GM12892 (cell line): Measurements from ENCODE around the gene VMAC. TPM values are rescaled to one million over a fixed set of nuclear protein-coding genes. Genes with fewer than 3 reads are reported as not detected.
A peak's percentile ranks its signal among the peaks of the same experiment; 100 is the strongest.
"Not testable (repeated sequence)": the region's sequence is repeated elsewhere in the genome, so short reads cannot be mapped to it uniquely, and the experiment has no call there.

Experiments used
- DNase-seq: peaks from one replicate; pipeline ENCODE4 v3.0.0; 2011; ENCODE audit not compliant: insufficient read length
- FAIRE-seq: peaks from 2 replicates; lab custom pipeline; 2011; peaks lifted over from hg19 to GRCh38; lab: Jason Lieb, UNC
- POLR2A ChIP-seq: IDR thresholded peaks from 2 replicates; pipeline ENCODE4 v1.6.1; 2011; ENCODE audit warnings: low read depth, low read length, control low read depth
- POLR2AphosphoS5 ChIP-seq: IDR thresholded peaks from 2 replicates; pipeline ENCODE4 v1.6.1; 2011; ENCODE audit warnings: low read depth, low read length, control low read depth
- TAF1 ChIP-seq: IDR thresholded peaks from 2 replicates; pipeline ENCODE4 v1.6.1; 2011; ENCODE audit warnings: low read depth, mild to moderate bottlenecking, control low read depth, low read length, borderline replicate concordance
- polyA plus RNA-seq: library from polyadenylated mRNA; unstranded; fragments of >200 nt; gene quantifications from one replicate; pipeline ENCODE4 v1.2.1, GENCODE V29; 2012; ENCODE audit warnings: missing spikeins, inconsistent platforms; ENCODE audit not compliant: missing spikeins

The VMAC gene, protein sequence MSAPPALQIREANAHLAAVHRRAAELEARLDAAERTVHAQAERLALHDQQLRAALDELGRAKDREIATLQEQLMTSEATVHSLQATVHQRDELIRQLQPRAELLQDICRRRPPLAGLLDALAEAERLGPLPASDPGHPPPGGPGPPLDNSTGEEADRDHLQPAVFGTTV
- polyA plus RNA-seq = 1.9 TPM

DNA sequence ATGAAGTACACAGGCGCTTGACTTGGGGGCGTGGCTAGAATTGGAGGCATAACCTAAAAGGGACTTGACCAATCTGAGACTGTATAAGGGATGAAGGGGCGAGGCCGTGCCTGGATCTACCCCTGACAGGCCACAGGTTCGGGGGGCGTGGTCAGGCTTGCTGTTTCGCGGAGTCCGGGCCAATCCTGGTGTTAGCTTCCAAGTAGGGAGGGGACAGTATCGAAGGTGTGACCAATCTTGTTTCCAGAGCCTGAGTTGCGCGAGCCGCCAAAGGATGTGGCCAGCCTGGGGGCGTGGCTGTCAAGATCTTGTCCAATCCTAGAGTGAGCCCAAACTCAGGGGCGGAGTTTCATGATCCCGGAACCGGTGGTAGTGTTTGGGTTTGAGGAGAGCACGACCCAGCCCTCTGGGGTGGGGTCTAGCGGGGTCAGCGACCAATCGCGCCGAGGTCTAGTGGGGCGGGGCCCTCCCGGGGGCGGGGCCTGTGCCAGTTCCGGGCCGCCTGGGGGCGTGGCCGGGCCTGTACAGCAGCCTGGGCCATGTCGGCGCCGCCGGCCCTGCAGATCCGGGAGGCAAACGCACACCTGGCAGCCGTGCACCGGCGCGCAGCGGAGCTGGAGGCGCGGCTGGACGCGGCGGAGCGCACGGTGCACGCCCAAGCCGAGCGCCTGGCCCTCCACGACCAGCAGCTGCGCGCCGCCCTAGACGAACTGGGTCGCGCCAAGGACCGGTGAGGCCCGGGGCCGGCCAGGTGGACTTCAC, at the start of gene VMAC:
Gene VMAC (plus strand): TSS at position 521 of the 762 bp plus-strand sequence. CDS start 19 bp downstream, at position 540.
- DNase-seq (peak; percentile 96), FAIRE-seq (no peak)
- peak; percentile 72; the same call in 1 of the 2 replicates for TF ChIP-seq POLR2A
- peak; percentile 59 for TF ChIP-seq TAF1
- 0 out of 2 replicates have a peak, but pooled peaks have one; percentile 37 for TF ChIP-seq POLR2AphosphoS5

DNA sequence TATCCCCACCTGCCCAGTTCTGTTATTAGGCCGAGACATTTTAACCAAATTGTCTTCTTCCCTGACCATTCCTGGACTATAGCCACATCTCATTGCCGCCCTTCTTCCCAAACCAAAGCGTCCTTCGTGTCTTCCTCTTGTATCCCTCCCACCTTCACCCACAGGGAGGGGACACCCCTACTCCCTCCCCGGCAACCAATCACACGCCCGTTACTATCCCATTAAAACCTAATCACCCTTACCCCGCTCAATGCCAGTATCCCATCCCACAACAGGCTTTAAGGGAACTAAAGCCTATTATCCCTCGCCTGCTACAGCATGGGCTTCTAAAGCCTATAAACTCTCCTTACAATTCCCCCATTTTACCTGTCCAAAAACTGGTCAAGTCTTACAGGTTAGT, 49.5 kb upstream of the VMAC start:
- not testable (repeated sequence) for DNase-seq, FAIRE-seq

DNA sequence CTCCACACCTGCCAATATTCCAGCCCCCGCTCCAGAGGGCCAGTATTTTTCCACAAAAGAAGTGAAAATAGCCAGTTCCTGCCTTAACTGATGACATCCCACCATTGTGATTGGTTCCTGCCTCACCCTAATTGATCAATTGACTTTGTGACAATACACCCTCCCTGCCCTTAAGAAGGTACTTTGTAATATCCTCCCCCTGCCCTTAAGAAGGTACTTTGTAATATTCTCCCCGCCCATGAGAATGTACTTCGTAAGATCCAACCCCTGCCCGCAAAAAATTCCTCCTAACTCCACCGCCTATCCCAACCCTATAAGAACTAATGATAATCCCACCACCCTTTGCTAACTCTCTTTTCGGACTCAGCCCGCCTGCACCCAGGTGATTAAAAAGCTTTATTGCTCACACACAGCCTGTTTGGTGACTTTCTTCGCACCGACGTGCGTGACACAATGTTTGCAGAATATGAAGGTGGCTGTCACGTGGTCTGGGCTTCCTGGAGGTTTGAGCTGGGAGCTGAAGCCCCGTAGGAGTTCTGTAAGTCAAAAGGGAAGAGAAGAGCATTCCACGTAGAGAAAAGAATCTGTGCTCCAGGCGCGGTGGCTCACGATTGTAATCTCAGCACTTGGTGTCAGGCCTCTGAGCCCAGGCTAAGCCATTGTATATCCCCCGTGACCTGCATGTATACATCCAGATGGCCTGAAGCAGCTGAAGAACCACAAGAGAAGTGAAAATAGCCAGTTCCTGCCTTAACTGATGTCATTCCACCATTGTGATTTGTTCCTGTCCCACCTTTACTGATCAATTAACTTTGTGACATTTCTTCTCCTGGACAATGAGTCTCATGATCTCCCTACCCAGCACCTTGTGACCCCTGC, 47.2 kb upstream of the VMAC start:
- no peak for TF ChIP-seq POLR2AphosphoS5
- TF ChIP-seq TAF1 = no peak
- no peak for TF ChIP-seq POLR2A
- FAIRE-seq = no peak

DNA sequence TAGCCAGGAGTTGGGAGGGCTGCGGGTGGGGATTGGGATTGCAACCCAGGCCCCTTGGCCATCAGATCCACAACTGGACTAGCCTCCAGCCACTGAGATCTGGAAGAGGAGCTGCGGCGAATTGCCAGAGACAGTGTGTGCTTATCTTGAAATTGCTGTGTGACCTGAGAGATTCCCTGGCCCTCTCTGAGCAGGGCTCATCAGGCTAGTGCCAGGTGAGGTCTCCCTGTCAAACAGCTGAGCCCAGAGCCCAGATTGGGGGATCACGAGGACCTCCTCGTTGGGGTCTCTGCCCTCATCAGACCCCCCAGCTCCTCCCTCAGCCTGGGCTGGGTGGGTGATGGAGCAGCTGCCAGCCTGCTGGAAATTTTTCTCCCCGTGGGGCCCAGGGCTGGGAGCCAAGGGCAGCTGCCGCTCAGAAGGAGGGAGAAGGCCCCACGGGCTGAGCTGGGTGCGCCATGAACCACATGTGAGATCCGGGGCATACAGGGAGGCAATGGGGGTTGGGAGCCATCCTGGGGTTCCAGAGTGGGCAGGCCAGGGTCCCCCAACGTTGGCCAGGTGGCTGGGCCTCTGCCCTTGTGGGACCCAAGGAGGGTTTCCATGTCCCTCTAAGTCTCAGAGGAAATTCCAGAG, 41.5 kb upstream of the VMAC start:
- FAIRE-seq (no peak), DNase-seq (peak; percentile 18)
- TF ChIP-seq POLR2A (no peak), POLR2AphosphoS5 (no peak), TAF1 (no peak)

More for the DNA sequence above, 47.2 kb upstream of the VMAC start:
- DNase-seq = no peak

DNA sequence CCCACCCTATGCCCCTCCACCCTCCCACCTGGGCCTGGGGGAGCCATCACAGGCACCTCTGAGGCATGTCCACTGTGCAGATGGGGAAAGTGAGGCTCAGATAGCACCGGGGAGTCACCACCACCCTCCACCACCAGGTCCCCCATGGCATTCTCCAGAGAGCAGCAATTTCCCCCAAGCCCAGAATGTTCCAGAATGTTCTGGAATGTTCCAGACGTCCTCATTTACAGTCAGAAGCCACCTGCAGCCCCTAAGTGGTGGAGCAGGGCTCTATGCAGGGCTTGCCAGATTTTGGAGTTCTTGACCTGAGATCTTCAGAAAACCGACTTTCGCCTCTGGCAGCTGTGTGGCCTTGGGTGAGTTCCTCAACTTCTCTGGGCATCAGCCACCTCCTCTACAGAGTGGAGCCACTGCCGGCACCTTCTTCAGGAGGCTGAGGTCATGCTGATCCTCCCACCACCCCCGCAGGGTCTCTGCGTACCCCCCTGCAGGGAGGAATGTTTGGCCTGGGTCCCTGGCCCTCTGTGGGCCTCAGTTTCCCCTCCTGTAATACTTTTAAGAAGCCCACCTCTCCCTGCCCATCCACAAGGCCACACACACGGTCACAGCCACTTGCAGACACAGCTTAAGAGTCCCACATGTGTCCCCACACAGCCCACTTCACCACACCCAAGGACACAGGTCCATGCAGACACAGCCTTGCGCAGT, 40.5 kb upstream of the VMAC start:
- TF ChIP-seq POLR2AphosphoS5 (no peak), TAF1 (no peak), POLR2A (no peak)
- DNase-seq (no peak), FAIRE-seq (no peak)

DNA sequence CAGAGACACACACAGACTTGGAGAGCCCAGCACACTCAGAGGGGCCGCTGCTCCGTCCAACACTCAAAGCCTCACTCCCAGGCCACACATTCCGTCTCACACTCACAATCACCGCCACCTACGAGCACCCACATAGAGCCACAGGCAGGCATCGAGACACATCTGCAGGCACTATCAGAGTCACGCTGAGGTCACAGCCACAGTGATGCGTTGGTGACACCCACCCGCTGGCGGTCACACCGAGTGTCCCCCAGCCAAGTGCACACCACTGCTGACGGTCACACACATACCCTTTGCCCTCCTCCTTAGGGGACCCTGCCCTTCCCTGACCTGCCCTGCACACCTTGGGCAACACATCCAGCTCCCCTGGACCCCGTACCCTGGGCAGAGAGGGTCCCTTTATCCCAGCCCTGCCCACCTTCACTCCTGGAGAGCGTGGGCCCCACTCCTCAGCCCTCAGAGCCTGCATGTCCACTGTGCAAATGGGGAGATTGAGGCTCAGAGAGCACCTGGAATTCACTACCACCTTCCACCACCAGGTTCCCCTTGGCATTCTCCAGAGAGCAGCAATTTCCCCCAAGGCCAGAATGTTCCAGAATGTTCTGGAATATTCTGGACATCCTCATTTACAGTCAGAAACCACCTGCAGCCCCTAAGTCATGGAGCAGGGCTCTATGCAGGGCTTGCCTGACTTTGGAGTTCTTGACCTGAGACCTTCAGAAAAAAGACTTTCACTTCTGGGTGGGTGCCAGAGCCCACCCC, 39.8 kb upstream of the VMAC start:
- DNase-seq (no peak), FAIRE-seq (no peak)
- TF ChIP-seq POLR2AphosphoS5 = no peak
- no peak for TF ChIP-seq TAF1
- TF ChIP-seq POLR2A = no peak

DNA sequence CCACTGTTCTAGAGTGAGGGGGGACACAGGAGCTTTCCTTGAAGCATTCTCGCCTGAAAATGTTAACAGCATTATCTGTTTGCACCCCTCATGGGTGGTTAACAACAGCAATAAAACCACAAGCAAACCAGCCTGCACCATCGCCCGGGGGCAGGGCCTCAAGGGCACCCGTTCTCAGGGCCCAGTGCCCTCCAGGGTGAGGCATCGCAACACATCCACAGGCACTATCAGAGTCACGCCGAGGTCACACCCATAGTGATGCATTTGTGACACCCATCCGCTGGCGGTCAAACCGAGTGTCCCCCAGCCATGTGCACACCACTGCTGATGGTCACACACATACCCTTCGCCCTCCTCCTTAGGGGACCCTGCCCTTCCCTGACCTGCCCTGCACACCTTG, 38.9 kb upstream of the VMAC start:
- DNase-seq = no peak
- TF ChIP-seq POLR2A = no peak
- FAIRE-seq = no peak

DNA sequence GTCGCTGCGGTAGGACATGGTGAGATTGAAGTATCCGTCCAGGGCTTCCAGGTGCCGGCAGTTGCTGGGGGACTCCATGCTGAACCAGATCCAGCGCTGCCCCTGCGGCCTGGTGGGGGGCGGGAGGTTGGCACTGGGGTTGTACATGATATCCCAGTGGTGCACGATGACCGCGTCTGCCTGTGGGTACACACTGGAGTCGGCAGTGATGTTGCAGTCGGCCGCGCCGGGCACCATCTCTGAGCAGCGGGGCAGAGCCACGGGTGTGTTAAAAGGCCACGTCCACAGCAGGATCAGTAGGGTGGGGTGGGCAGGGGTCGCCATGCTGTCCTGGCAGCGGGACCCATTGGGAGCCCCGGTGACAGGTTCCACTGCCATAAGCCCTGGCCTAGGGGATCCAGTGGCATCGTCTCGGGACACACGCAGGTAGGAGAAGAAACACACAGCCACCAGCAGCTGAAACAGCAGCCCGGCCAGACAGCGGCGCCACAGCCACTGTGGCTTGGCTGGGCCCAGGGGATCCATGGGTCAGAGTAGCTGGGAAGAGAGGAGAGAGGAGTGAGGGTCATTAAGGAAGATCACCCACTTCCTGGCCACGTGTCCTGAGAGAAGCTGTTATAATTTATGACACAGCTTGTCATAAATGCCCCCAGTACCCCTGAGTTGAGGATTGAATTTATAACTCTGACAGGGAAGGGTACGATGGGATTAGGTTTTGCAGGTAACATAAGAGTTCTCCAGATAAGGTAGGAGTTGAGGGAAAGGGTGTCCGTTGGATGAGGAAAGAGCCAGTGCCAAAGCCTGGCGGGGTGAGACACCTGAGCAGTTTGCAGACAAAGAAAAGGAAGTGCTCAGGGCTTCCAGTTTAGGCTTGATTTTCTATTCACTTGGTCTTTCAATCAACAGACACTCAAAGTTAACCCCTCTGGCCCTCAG, 37.2 kb upstream of the VMAC start:
- TF ChIP-seq POLR2AphosphoS5 = no peak
- TF ChIP-seq POLR2A = no peak
- TF ChIP-seq TAF1 = no peak
- FAIRE-seq = no peak
- no peak for DNase-seq

DNA sequence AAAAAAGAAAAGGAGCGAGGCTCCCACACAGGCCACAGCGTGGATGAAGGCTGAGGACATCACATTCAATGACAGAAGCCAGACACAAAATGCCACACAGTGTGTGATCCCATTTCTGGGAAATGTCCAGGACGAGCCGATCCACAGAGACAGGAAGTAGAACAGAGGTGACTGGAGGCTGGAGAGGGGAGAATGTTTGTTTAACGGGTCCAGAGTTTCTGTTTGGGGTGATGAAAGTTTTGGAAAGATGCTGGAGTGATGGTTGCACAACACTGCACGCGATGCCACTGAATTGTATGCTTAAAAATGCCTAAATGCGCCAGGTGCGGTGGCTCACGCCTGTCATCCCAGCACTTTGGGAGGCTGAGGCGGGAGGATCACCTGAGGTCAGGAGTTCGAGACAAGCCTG, 33.7 kb upstream of the VMAC start:
- DNase-seq = no peak
- no peak for FAIRE-seq
- TF ChIP-seq POLR2AphosphoS5 (no peak), POLR2A (no peak), TAF1 (no peak)
